Activated CD4-positive, alpha-beta T cell treated with anti-CD3 and anti-CD28 coated beads, Interleukin-2, amount 10 ng/mL, durations not matched to agents 7 days and 5 days (primary cell): Measurements from ENCODE around the gene DPPA5. TPM values are rescaled to one million over a fixed set of nuclear protein-coding genes. Genes with fewer than 3 reads are reported as not detected.
A peak's percentile ranks its signal among the peaks of the same experiment; 100 is the strongest.
"Not testable (repeated sequence)": the region's sequence is repeated elsewhere in the genome, so short reads cannot be mapped to it uniquely, and the experiment has no call there.

Source experiments
- CTCF ChIA-PET: fragments of 350-600 bp; sonication (Branson Sonifier 250); formaldehyde crosslinking; loops from one replicate; lab custom pipeline; 2021; ENCODE audit warnings: antibody characterized with exemption; lab: Charles Lee
- POLR2A ChIA-PET: fragments of 350-600 bp; sonication (Branson Sonifier 250); formaldehyde crosslinking; loops from one replicate; lab custom pipeline; 2021; ENCODE audit warnings: antibody characterized with exemption; lab: Charles Lee
- DNase-seq: peaks from one replicate; pipeline ENCODE4 v3.0.0-alpha.2; 2020
- H3K27ac Mint-ChIP-seq: one replicate; pipeline ENCODE4 v1.8.0; 2021; ENCODE audit warnings: mild to moderate bottlenecking, moderate library complexity, mixed read lengths
- H3K27me3 Mint-ChIP-seq: one replicate; pipeline ENCODE4 v1.8.0; 2021; ENCODE audit warnings: mixed read lengths
- H3K36me3 Mint-ChIP-seq: one replicate; pipeline ENCODE4 v1.8.0; 2021; ENCODE audit warnings: low read depth, mixed read lengths
- H3K4me1 Mint-ChIP-seq: one replicate; pipeline ENCODE4 v1.8.0; 2021; ENCODE audit warnings: mixed read lengths
- H3K4me3 Mint-ChIP-seq: one replicate; pipeline ENCODE4 v1.8.0; 2021; ENCODE audit warnings: mild to moderate bottlenecking, moderate library complexity, mixed read lengths
- H3K9me3 Mint-ChIP-seq: one replicate; pipeline ENCODE4 v1.8.0; 2021; ENCODE audit warnings: mixed read lengths
- total RNA-seq, 2 experiments: library from RNA; stranded (reverse); gene quantifications; one replicate each; pipeline ENCODE4 v1.2.3, GENCODE V29; 2021

Gene DPPA5
- total RNA-seq, 2 experiments from 2014 or later: not detected

DNA sequence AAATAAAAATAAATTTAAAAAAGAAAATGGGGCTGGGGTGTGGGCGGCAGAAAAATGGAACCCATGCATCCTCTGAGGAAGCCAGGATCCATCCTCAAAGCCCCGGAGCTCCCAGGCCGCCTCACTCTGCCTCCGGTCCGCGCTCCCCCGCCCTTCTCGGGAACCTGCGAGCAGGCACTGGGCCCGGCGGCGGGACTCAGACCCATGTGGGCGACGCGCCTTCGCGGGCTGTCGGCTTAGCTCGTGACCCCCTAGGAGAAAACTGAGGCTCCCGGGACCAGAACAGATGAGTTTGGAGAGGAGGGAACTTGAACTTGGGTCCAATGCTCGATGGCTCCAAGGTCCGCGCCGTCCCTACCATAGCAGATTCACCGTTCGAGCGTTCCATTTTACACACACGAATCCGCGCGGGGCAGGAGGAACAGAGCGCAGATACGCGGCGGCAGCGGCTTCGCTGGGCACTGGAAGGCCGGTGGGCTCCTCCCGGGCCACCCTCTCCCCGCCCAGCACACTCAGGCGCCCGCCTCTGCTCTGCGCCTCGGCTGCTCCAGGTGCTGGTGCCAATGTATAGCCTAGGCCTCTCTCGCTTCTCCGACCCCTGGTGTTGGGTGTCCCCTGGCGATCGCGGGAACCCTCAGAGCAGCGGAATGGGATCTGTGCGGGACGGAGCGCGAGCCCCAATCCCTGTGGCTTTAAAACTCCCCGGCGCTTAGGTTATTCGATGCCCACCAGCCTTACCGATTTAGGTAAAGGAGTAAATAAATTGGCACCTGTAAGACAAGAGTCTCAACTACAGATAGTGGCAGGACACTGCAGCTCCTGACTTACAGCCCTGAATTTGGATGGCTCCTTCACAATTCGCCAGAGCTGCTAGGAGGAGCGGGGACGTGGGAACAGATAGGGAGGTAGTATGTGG is 39.2 kb downstream of the DPPA5 start:
- ChIA-PET CTCF (interaction anchor here (1.1 kb wide), 1 partner anchor 9 kb away, joined by 3 read pairs; no protein-coding TSS in a partner anchor), POLR2A (no interaction called here)
- no peak overlapping the region for H3K4me3 Mint-ChIP-seq
- peaks cover 14% of the 10 kb centered on the region for H3K9me3 Mint-ChIP-seq
- no peak for DNase-seq
- H3K27ac Mint-ChIP-seq: no peak overlapping the region
- peaks cover 7% of the 10 kb centered on the region for H3K36me3 Mint-ChIP-seq
- H3K27me3 Mint-ChIP-seq: peaks cover 62% of the 10 kb centered on the region
- peaks cover 16% of the 10 kb centered on the region for H3K4me1 Mint-ChIP-seq

DNA sequence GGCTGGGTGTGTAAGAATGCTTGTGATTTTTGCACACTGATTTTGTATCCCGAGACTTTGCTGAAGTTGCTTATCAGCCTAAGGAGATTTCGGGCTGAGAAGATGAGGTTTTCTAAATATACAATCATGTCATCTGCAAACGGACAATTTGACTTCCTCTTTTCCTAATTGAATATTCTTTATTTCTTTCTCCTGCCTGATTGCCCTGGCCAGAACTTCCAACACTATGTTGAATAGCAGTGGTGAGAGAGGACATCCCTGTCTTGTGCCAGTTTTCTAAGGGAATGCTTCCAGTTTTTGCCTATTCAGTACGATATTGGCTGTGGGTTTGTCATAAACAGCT is 43.6 kb downstream of the DPPA5 start:
- peaks cover 40% of the 10 kb centered on the region for H3K4me1 Mint-ChIP-seq
- H3K36me3 Mint-ChIP-seq, H3K9me3 Mint-ChIP-seq, POLR2A ChIA-PET, DNase-seq, CTCF ChIA-PET: not testable (repeated sequence)
- H3K4me3 Mint-ChIP-seq: peak overlapping the region; percentile 90
- H3K27me3 Mint-ChIP-seq: peaks cover 46% of the 10 kb centered on the region
- peak overlapping the region; percentile 90 for H3K27ac Mint-ChIP-seq

DNA sequence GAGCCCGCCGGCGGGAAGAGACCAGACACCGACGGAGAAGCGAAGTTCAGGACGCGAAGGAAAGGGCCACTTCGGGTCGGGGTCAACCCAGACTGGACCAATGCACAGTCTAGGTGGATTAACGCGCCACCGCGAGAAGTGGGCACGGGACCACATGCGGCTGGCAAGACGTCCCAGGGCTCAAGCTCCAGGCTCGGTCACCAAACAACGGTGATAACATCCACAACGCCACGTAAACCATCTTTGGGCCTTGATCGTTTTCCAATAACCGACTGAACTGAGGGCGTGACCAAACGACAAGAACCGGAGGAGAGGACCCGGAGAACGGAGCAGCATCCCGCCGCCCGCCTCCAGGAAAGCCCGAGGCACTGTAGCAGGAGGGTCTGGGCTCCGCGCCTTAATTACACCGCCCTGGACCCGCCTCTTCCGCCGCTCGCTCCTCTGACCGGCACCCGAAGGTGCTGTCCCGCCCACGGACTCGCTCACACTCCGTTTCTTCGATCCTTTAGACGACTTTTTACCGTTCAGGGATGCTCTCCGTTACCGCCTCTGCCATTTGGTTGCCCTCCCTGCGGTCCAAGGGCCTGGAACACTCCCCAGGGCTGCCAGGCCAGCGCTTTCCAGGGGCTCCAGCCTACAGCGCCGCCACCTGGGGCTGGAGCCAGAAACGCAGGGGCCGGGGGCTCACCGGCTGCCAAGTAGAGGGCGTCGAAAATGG is 44.1 kb downstream of the DPPA5 start:
- H3K4me3 Mint-ChIP-seq: peak overlapping the region; percentile 90
- ChIA-PET CTCF (interaction anchor here (1.1 to 1.5 kb wide), 2 partner anchors 39 to 690 kb away, joined by 3 read pairs; no protein-coding TSS in a partner anchor), POLR2A (interaction anchor here (0.6 kb wide), 1 partner anchor 49 kb away, joined by 3 read pairs; no protein-coding TSS in a partner anchor)
- DNase-seq: peak; percentile 53
- peak overlapping the region; percentile 90 for H3K27ac Mint-ChIP-seq
- H3K4me1 Mint-ChIP-seq: peaks cover 42% of the 10 kb centered on the region
- peaks cover 41% of the 10 kb centered on the region for H3K27me3 Mint-ChIP-seq
- no peaks in the 10 kb centered on the region for H3K9me3 Mint-ChIP-seq
- peaks cover 3% of the 10 kb centered on the region for H3K36me3 Mint-ChIP-seq

- peaks cover 38% of the 10 kb centered on the region for H3K27me3 Mint-ChIP-seq
- CTCF ChIA-PET: interaction anchor here (1.1 to 1.5 kb wide), 2 partner anchors 39 to 689 kb away, joined by 3 read pairs; no protein-coding TSS in a partner anchor
- no peaks in the 10 kb centered on the region for H3K9me3 Mint-ChIP-seq
- POLR2A ChIA-PET: interaction anchor here (0.6 kb wide), 1 partner anchor 50 kb away, joined by 3 read pairs; no protein-coding TSS in a partner anchor
- H3K36me3 Mint-ChIP-seq: peaks cover 3% of the 10 kb centered on the region
- no peak for DNase-seq
- H3K4me1 Mint-ChIP-seq: peaks cover 41% of the 10 kb centered on the region
- H3K27ac Mint-ChIP-seq: peak overlapping the region; percentile 90
- H3K4me3 Mint-ChIP-seq: peak overlapping the region; percentile 90
Measured at GRCh38 chr6:73309535-73309784, 44.6 kb downstream of the DPPA5 start.

GRCh38 chr6:73308712-73309534 is 45.2 kb downstream of the DPPA5 start:
- peaks cover 34% of the 10 kb centered on the region for H3K27me3 Mint-ChIP-seq
- peak overlapping the region; percentile 90 for H3K4me3 Mint-ChIP-seq
- POLR2A ChIA-PET: interaction anchor here (0.6 to 0.7 kb wide), 2 partner anchors 50 to 56 kb away, joined by 3 read pairs; no protein-coding TSS in a partner anchor
- peaks cover 39% of the 10 kb centered on the region for H3K4me1 Mint-ChIP-seq
- H3K36me3 Mint-ChIP-seq: no peaks in the 10 kb centered on the region
- DNase-seq: no peak
- CTCF ChIA-PET: interaction anchor here (1.1 to 1.5 kb wide), 2 partner anchors 38 to 689 kb away, joined by 3 read pairs; no protein-coding TSS in a partner anchor
- H3K9me3 Mint-ChIP-seq: no peaks in the 10 kb centered on the region
- H3K27ac Mint-ChIP-seq: peak overlapping the region; percentile 90

GRCh38 chr6:73303773-73304172 is 50.3 kb downstream of the DPPA5 start:
- H3K36me3 Mint-ChIP-seq: peaks cover 12% of the 10 kb centered on the region
- DNase-seq, H3K27me3 Mint-ChIP-seq, CTCF ChIA-PET, H3K4me3 Mint-ChIP-seq, H3K27ac Mint-ChIP-seq, POLR2A ChIA-PET, H3K9me3 Mint-ChIP-seq: not testable (repeated sequence)
- peaks cover 17% of the 10 kb centered on the region for H3K4me1 Mint-ChIP-seq

Other genes with a start within 250 kb of the DPPA5 start
- under 1 TPM in 1 of 2 experiments, not detected in 1; 0.35 TPM for gene KHDC1L, start 128.8 kb downstream of the DPPA5 start, total RNA-seq
- gene KHDC1, start 91.1 kb downstream of the DPPA5 start, total RNA-seq: 1 to 10 TPM; 5.0 to 6.1 TPM
- gene KHDC3L, start 8.4 kb upstream of the DPPA5 start, total RNA-seq: not detected
- gene OOEP, start 15.6 kb upstream of the DPPA5 start, total RNA-seq: 1 to 10 TPM in 1 of 2 experiments, under 1 TPM in 1; 0.57 to 1.5 TPM
- 1 to 10 TPM; 1.7 TPM for gene DDX43, start 40.6 kb upstream of the DPPA5 start, total RNA-seq
- gene CGAS, start 98.0 kb upstream of the DPPA5 start, total RNA-seq: 10 to 100 TPM; 27.9 TPM
- gene MTO1, start 107.5 kb upstream of the DPPA5 start, total RNA-seq: 10 to 100 TPM; 50.9 to 59.6 TPM
- gene EEF1A1, start 166.8 kb upstream of the DPPA5 start, total RNA-seq: 1,000 to 10,000 TPM; 7,789 to 8,433 TPM